Measurements from ENCODE around the gene UBE2D2. TPM values are rescaled to one million over a fixed set of nuclear protein-coding genes. Genes with fewer than 3 reads are reported as not detected.
"Not testable (repeated sequence)": the region's sequence is repeated elsewhere in the genome, so short reads cannot be mapped to it uniquely, and the experiment has no call there.

The UBE2D2 gene
- total and polyA plus RNA-seq, 7 donors: 61.5 to 177 (median 93.0) TPM

- WGBS, 2 donors: 84% methylated on average over 5 of the region's 5 CpGs
- intact Hi-C loops (cut with DNase I): no loop called here
- Histone ChIP-seq H3K4me3 (no peak overlapping the region), H3K27me3 (no peaks in the 10 kb centered on the region), H3K36me3 (no peaks in the 10 kb centered on the region), H3K4me1 (peaks cover 0 to 57% (median 28%) of the 10 kb centered on the region in 4 donors), H3K9me3 (no peaks in the 10 kb centered on the region), H3K27ac (no peak overlapping the region)
- no peak for DNase-seq
- no peak for TF ChIP-seq POLR2AphosphoS5 (IDR thresholded peaks at IDR 0.05)
- no peak for TF ChIP-seq POLR2A (IDR thresholded peaks at IDR 0.05)
- TF ChIP-seq EP300 (IDR thresholded peaks at IDR 0.05): no peak
- no peak for TF ChIP-seq CTCF (IDR thresholded peaks at IDR 0.05)
Observed at GRCh38 chr5:139577689-139578290, 16.7 kb downstream of the UBE2D2 start.

- DNase-seq: peak; percentile 6
- Histone ChIP-seq H3K27me3 (no peaks in the 10 kb centered on the region), H3K9me3 (no peaks in the 10 kb centered on the region), H3K4me3 (no peak overlapping the region), H3K27ac (no peak overlapping the region), H3K4me1 (peaks cover 0 to 56% (median 28%) of the 10 kb centered on the region in 4 donors), H3K36me3 (no peaks in the 10 kb centered on the region)
- no peak for TF ChIP-seq POLR2A (IDR thresholded peaks at IDR 0.05)
- no peak for TF ChIP-seq POLR2AphosphoS5 (IDR thresholded peaks at IDR 0.05)
- TF ChIP-seq EP300 (IDR thresholded peaks at IDR 0.05): no peak
- no peak for TF ChIP-seq CTCF (IDR thresholded peaks at IDR 0.05)
- WGBS, 2 donors: 64 to 76% methylated on average over 2 of the region's 2 CpGs
- intact Hi-C loops (cut with DNase I): no loop called here
Observed at GRCh38 chr5:139578325-139578724, 17.2 kb downstream of the UBE2D2 start.

- intact Hi-C loops (cut with DNase I); H3K27ac ChIP-seq; H3K9me3 ChIP-seq; H3K4me3 ChIP-seq; H3K27me3 ChIP-seq; H3K36me3 ChIP-seq; DNase-seq: not testable (repeated sequence)
- H3K4me1 ChIP-seq: peaks cover 0 to 24% (median 13%) of the 10 kb centered on the region in 4 donors
- WGBS, 2 donors: 82 to 84% methylated on average over 5 of the region's 5 CpGs
Observed at GRCh38 chr5:139582181-139582580, 21.0 kb downstream of the UBE2D2 start.

GRCh38 chr5:139584137-139584536 lies 23.0 kb downstream of the UBE2D2 start:
- Histone ChIP-seq H3K27ac (no peak overlapping the region), H3K36me3 (no peaks in the 10 kb centered on the region), H3K9me3 (no peaks in the 10 kb centered on the region), H3K27me3 (no peaks in the 10 kb centered on the region), H3K4me1 (peaks cover 0 to 12% (median 4%) of the 10 kb centered on the region in 4 donors), H3K4me3 (no peak overlapping the region)
- TF ChIP-seq EP300 (IDR thresholded peaks at IDR 0.05): no peak
- no peak for TF ChIP-seq CTCF (IDR thresholded peaks at IDR 0.05)
- TF ChIP-seq POLR2AphosphoS5 (IDR thresholded peaks at IDR 0.05): no peak
- no peak for TF ChIP-seq POLR2A (IDR thresholded peaks at IDR 0.05)
- DNase-seq: no peak
- 72 to 80% methylated on average over 3 of the region's 3 CpGs for WGBS, 2 donors
- intact Hi-C loops (cut with DNase I): no loop called here

- DNase-seq; H3K9me3 ChIP-seq; intact Hi-C loops (cut with DNase I); H3K4me3 ChIP-seq; H3K27ac ChIP-seq; H3K36me3 ChIP-seq; H3K27me3 ChIP-seq: not testable (repeated sequence)
- WGBS, 2 donors: 91 to 95% methylated on average over 5 of the region's 5 CpGs
- H3K4me1 ChIP-seq: peaks cover 0 to 17% (median 2%) of the 10 kb centered on the region in 4 donors
Observed at GRCh38 chr5:139588116-139588515, 27.0 kb downstream of the UBE2D2 start.

- DNase-seq: no peak
- Histone ChIP-seq H3K9me3 (no peaks in the 10 kb centered on the region), H3K27me3 (no peaks in the 10 kb centered on the region), H3K27ac (no peak overlapping the region), H3K4me3 (no peak overlapping the region), H3K4me1 (peaks cover 0 to 21% (median 8%) of the 10 kb centered on the region in 4 donors), H3K36me3 (no peaks in the 10 kb centered on the region)
- intact Hi-C loops (cut with DNase I): no loop called here
- TF ChIP-seq EP300 (IDR thresholded peaks at IDR 0.05) (no peak), POLR2A (IDR thresholded peaks at IDR 0.05) (no peak), POLR2AphosphoS5 (IDR thresholded peaks at IDR 0.05) (no peak), CTCF (IDR thresholded peaks at IDR 0.05) (no peak)
- 94 to 95% methylated on average over 6 of the region's 6 CpGs for WGBS, 2 donors
Observed at GRCh38 chr5:139588962-139589361, 27.8 kb downstream of the UBE2D2 start.
